ENCODE results near the gene KLK7. TPM values are rescaled to one million over a fixed set of nuclear protein-coding genes. Genes with fewer than 3 reads are reported as not detected.

KLK7 gene
- total RNA-seq, 1 experiment from 2014 or later = not detected

GRCh38 chr19:50952910-50953309 is 30.8 kb downstream of the KLK7 start, which contains the start of gene KLK5:
KLK5 (minus strand) TSS chr19:50953038; CDS start chr19:50952657, 381 bp downstream.
- Mint-ChIP-seq H3K27ac (ENCODE audit: low read depth, unreplicated experiment) (no peak within 1 kb of the TSS), H3K4me3 (ENCODE audit: unreplicated experiment) (no peak within 1 kb of the TSS), H3K36me3 (ENCODE audit: insufficient read depth, unreplicated experiment) (peaks cover 6% of the 10 kb centered on the region), H3K27me3 (ENCODE audit: insufficient read depth, unreplicated experiment) (no peaks in the 10 kb centered on the region), H3K9me3 (ENCODE audit: unreplicated experiment) (peaks cover 8% of the 10 kb centered on the region), H3K4me1 (ENCODE audit: insufficient read depth, unreplicated experiment) (peaks cover 6% of the 10 kb centered on the region)
- no TSS peak for BruUV-seq (replicated peaks)
- ChIA-PET CTCF (no interaction called here), POLR2A (no interaction called here)
- DNase-seq (ENCODE audit: unreplicated experiment) = no peak
- intact Hi-C loops (cut with micrococcal nuclease) = no loop called here
- TF ChIP-seq, protein P1, sequence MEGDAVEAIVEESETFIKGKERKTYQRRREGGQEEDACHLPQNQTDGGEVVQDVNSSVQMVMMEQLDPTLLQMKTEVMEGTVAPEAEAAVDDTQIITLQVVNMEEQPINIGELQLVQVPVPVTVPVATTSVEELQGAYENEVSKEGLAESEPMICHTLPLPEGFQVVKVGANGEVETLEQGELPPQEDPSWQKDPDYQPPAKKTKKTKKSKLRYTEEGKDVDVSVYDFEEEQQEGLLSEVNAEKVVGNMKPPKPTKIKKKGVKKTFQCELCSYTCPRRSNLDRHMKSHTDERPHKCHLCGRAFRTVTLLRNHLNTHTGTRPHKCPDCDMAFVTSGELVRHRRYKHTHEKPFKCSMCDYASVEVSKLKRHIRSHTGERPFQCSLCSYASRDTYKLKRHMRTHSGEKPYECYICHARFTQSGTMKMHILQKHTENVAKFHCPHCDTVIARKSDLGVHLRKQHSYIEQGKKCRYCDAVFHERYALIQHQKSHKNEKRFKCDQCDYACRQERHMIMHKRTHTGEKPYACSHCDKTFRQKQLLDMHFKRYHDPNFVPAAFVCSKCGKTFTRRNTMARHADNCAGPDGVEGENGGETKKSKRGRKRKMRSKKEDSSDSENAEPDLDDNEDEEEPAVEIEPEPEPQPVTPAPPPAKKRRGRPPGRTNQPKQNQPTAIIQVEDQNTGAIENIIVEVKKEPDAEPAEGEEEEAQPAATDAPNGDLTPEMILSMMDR (IDR thresholded peaks at IDR 0.05; ENCODE audit: unreplicated experiment) = no peak

- no peaks in the 10 kb centered on the region for H3K27me3 Mint-ChIP-seq (ENCODE audit: insufficient read depth, unreplicated experiment)
- TF ChIP-seq, protein P1 (IDR thresholded peaks at IDR 0.05; ENCODE audit: unreplicated experiment) = no peak
- ChIA-PET CTCF (no interaction called here), POLR2A (no interaction called here)
- intact Hi-C loops (cut with micrococcal nuclease) = no loop called here
- no peak overlapping the region for H3K4me3 Mint-ChIP-seq (ENCODE audit: unreplicated experiment)
- H3K36me3 Mint-ChIP-seq (ENCODE audit: insufficient read depth, unreplicated experiment) = peaks cover 6% of the 10 kb centered on the region
- DNase-seq (ENCODE audit: unreplicated experiment) = no peak
- H3K4me1 Mint-ChIP-seq (ENCODE audit: insufficient read depth, unreplicated experiment) = peaks cover 6% of the 10 kb centered on the region
- no peak overlapping the region for H3K27ac Mint-ChIP-seq (ENCODE audit: low read depth, unreplicated experiment)
- peaks cover 11% of the 10 kb centered on the region for H3K9me3 Mint-ChIP-seq (ENCODE audit: unreplicated experiment)
- BruUV-seq (replicated peaks) = no TSS peak
Observed at GRCh38 chr19:50949861-50950260, 33.9 kb downstream of the KLK7 start.

GRCh38 chr19:50947123-50947522 is 36.6 kb downstream of the KLK7 start:
- H3K36me3 Mint-ChIP-seq (ENCODE audit: insufficient read depth, unreplicated experiment) = peaks cover 6% of the 10 kb centered on the region
- intact Hi-C loops (cut with micrococcal nuclease) = no loop called here
- H3K4me1 Mint-ChIP-seq (ENCODE audit: insufficient read depth, unreplicated experiment) = no peaks in the 10 kb centered on the region
- H3K27me3 Mint-ChIP-seq (ENCODE audit: insufficient read depth, unreplicated experiment) = no peaks in the 10 kb centered on the region
- H3K27ac Mint-ChIP-seq (ENCODE audit: low read depth, unreplicated experiment) = no peak overlapping the region
- ChIA-PET POLR2A (no interaction called here), CTCF (interaction anchor here (0.6 kb wide), 1 partner anchor 73 kb away, joined by 6 read pairs; no protein-coding TSS in a partner anchor)
- peaks cover 26% of the 10 kb centered on the region for H3K9me3 Mint-ChIP-seq (ENCODE audit: unreplicated experiment)
- no TSS peak for BruUV-seq (replicated peaks)
- TF ChIP-seq, protein P1 (IDR thresholded peaks at IDR 0.05; ENCODE audit: unreplicated experiment) = no peak
- no peak for DNase-seq (ENCODE audit: unreplicated experiment)
- no peak overlapping the region for H3K4me3 Mint-ChIP-seq (ENCODE audit: unreplicated experiment)

DNA sequence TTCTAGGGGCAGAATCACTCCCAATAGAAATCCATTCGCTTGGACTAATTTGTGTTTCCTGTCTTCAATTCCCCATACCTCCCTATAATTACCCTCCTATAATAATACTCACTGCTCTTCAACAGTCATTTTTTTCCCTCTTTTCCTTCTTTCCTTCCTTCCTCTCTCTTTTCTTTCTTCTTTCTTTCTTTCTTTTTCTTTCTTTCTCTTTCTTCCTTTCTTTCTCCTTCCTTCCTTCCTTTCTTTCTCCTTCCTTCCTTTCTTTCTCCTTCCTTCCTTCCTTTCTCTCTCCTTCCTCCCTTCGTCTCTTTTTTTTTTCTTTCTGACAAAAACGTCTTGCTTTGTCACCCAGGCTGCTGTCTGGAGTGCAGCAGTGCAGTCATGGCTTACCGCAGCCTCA is 38.9 kb downstream of the KLK7 start:
- no peak overlapping the region for H3K27ac Mint-ChIP-seq (ENCODE audit: low read depth, unreplicated experiment)
- H3K4me3 Mint-ChIP-seq (ENCODE audit: unreplicated experiment) = no peak overlapping the region
- TF ChIP-seq, protein P1 (IDR thresholded peaks at IDR 0.05; ENCODE audit: unreplicated experiment) = no peak
- H3K9me3 Mint-ChIP-seq (ENCODE audit: unreplicated experiment) = peaks cover 31% of the 10 kb centered on the region
- no peak for DNase-seq (ENCODE audit: unreplicated experiment)
- ChIA-PET POLR2A (no interaction called here), CTCF (interaction anchor here (0.7 to 0.9 kb wide), 2 partner anchors 559 to 698 kb away, joined by 3 to 4 read pairs; no protein-coding TSS in a partner anchor)
- intact Hi-C loops (cut with micrococcal nuclease) = no loop called here
- H3K36me3 Mint-ChIP-seq (ENCODE audit: insufficient read depth, unreplicated experiment) = peaks cover 6% of the 10 kb centered on the region
- no peaks in the 10 kb centered on the region for H3K27me3 Mint-ChIP-seq (ENCODE audit: insufficient read depth, unreplicated experiment)
- BruUV-seq (replicated peaks) = no TSS peak
- H3K4me1 Mint-ChIP-seq (ENCODE audit: insufficient read depth, unreplicated experiment) = no peaks in the 10 kb centered on the region
